Testis (tissue), 2 donors: ENCODE data around the gene MORC2.

Experiments
- CTCF ChIP-seq, 3 experiments: fragments of 450-650 bp in 2 of 3; fragments of 200-600 bp in 1 of 3; sonication (generic) in 1 of 3; IDR thresholded peaks; one replicate each; pipeline ENCODE4 v1.5.1; 2016 to 2019; ENCODE audit warnings: antibody characterized with exemption in 3 of 3, mild to moderate bottlenecking in 2 of 3, moderate library complexity in 1 of 3
- POLR2A ChIP-seq: fragments of 450-650 bp; IDR thresholded peaks from one replicate; pipeline ENCODE4 v1.6.1; 2017; ENCODE audit warnings: antibody characterized with exemption, mild to moderate bottlenecking, moderate library complexity

GRCh38 chr22:30877662-30878515 lies 90.7 kb downstream of the MORC2 start:
- TF ChIP-seq CTCF (IDR thresholded peaks at IDR 0.05) (no peak), POLR2A (no peak)
